HEK293 (cell line): Measurements from ENCODE around the gene MRPL46.

Experiments
- CTCF ChIA-PET: fragments of 350-600 bp; formaldehyde crosslinking; extraction: SDS; loops from one replicate; lab custom pipeline; 2021; ENCODE audit warnings: antibody characterized with exemption; lab: Yijun Ruan, JAX
- POLR2A ChIA-PET: fragments of 300-600 bp; formaldehyde crosslinking; extraction: SDS; loops from one replicate; lab custom pipeline; 2020; ENCODE audit warnings: antibody characterized with exemption, inconsistent platforms; lab: Yijun Ruan, JAX
- H3K27ac ChIP-seq: fragments of 200-500 bp; sonication (Bioruptor generic); 2 replicates; pipeline ENCODE4 v1.5.1; 2014; ENCODE audit warnings: low read depth, low read length, control low read depth, inconsistent platforms; ENCODE audit errors: extremely low read depth
- H3K36me3 ChIP-seq, 2 experiments: fragments of 200-500 bp in 1 of 2; sonication (Bioruptor generic) in 1 of 2; 1 replicate in 1 of 2; 2 replicates in 1 of 2; pipeline ENCODE4 v1.5.1; 2014 to 2017; ENCODE audit warnings: inconsistent platforms in 2 of 2, low read length in 2 of 2; ENCODE audit not compliant: control insufficient read depth in 2 of 2, insufficient read depth in 1 of 2
- H3K4me1 ChIP-seq: fragments of 200-500 bp; sonication (Bioruptor generic); 2 replicates; pipeline ENCODE4 v1.5.1; 2014; ENCODE audit warnings: mild to moderate bottlenecking, low read length, inconsistent platforms; ENCODE audit not compliant: control insufficient read depth, insufficient read depth
- H3K4me3 ChIP-seq: 2 replicates; pipeline ENCODE4 v1.5.1; 2011; ENCODE audit warnings: low read depth, mild to moderate bottlenecking, control low read depth, low read length, moderate library complexity
- H3K9me3 ChIP-seq: fragments of 200-500 bp; sonication (Bioruptor generic); 2 replicates; pipeline ENCODE4 v1.5.1; 2014; ENCODE audit warnings: low read depth, low read length, inconsistent platforms; ENCODE audit not compliant: control insufficient read depth, insufficient read depth
- BCL11B ChIP-seq: fragments of 450-650 bp; formaldehyde crosslinking; IDR thresholded peaks from 2 replicates; pipeline ENCODE4 v1.5.1; 2016; ENCODE audit warnings: low read depth, missing biosample characterization, missing genetic modification characterization
- GFI1B ChIP-seq: fragments of 450-650 bp; formaldehyde crosslinking; IDR thresholded peaks from 2 replicates; pipeline ENCODE4 v1.5.1; 2016; ENCODE audit warnings: missing biosample characterization, missing genetic modification characterization
- KLF8 ChIP-seq: fragments of 450-650 bp; formaldehyde crosslinking; IDR thresholded peaks from 2 replicates; pipeline ENCODE4 v1.5.1; 2016; ENCODE audit warnings: missing biosample characterization, missing genetic modification characterization
- TRIM28 ChIP-seq: IDR thresholded peaks from 2 replicates; pipeline ENCODE4 v1.6.1; 2011; ENCODE audit warnings: low read length, control low read depth, borderline replicate concordance
- ZBTB17 ChIP-seq: fragments of 450-650 bp; formaldehyde crosslinking; IDR thresholded peaks from 2 replicates; pipeline ENCODE4 v1.5.1; 2016; ENCODE audit warnings: missing biosample characterization, missing genetic modification characterization
- ZEB2 ChIP-seq: fragments of 450-650 bp; formaldehyde crosslinking; IDR thresholded peaks from 2 replicates; pipeline ENCODE4 v1.5.1; 2016; ENCODE audit warnings: missing biosample characterization, missing genetic modification characterization
- ZNF202 ChIP-seq: fragments of 450-650 bp; formaldehyde crosslinking; IDR thresholded peaks from 2 replicates; pipeline ENCODE4 v1.5.1; 2016; ENCODE audit warnings: missing biosample characterization, missing genetic modification characterization, borderline replicate concordance
- ZNF248 ChIP-seq: fragments of 450-650 bp; formaldehyde crosslinking; IDR thresholded peaks from 2 replicates; pipeline ENCODE4 v1.5.1; 2017; ENCODE audit warnings: missing biosample characterization, missing genetic modification characterization
- ZNF266 ChIP-seq: fragments of 450-650 bp; formaldehyde crosslinking; IDR thresholded peaks from 2 replicates; pipeline ENCODE4 v1.5.1; 2016; ENCODE audit warnings: missing biosample characterization, missing genetic modification characterization, low read depth
- ZNF341 ChIP-seq: fragments of 450-650 bp; formaldehyde crosslinking; IDR thresholded peaks from 2 replicates; pipeline ENCODE4; 2016; ENCODE audit warnings: low read depth, missing biosample characterization, missing genetic modification characterization
- ZNF391 ChIP-seq: fragments of 450-650 bp; formaldehyde crosslinking; IDR thresholded peaks from 2 replicates; pipeline ENCODE4 v1.5.1; 2016; ENCODE audit warnings: low read depth, missing biosample characterization, missing genetic modification characterization, borderline replicate concordance
- ZNF514 ChIP-seq: fragments of 450-650 bp; formaldehyde crosslinking; IDR thresholded peaks from 2 replicates; pipeline ENCODE4 v1.5.1; 2016; ENCODE audit warnings: missing biosample characterization, missing genetic modification characterization
- ZNF548 ChIP-seq: fragments of 450-650 bp; formaldehyde crosslinking; IDR thresholded peaks from 2 replicates; pipeline ENCODE4 v1.5.1; 2016; ENCODE audit warnings: missing biosample characterization, missing genetic modification characterization
- ZNF596 ChIP-seq: fragments of 450-650 bp; IDR thresholded peaks from 2 replicates; pipeline ENCODE4 v1.5.0; 2018; ENCODE audit warnings: missing biosample characterization, mild to moderate bottlenecking, missing genetic modification characterization, moderate library complexity
- ZNF624 ChIP-seq: fragments of 450-650 bp; formaldehyde crosslinking; IDR thresholded peaks from 2 replicates; pipeline ENCODE4 v1.5.1; 2017; ENCODE audit warnings: missing biosample characterization, missing genetic modification characterization
- ZNF654 ChIP-seq: fragments of 450-650 bp; formaldehyde crosslinking; IDR thresholded peaks from 2 replicates; pipeline ENCODE4 v1.5.1; 2016; ENCODE audit warnings: low read depth, missing biosample characterization, missing genetic modification characterization
- ZNF791 ChIP-seq: fragments of 450-650 bp; formaldehyde crosslinking; IDR thresholded peaks from 2 replicates; pipeline ENCODE4 v1.5.1; 2016; ENCODE audit warnings: missing biosample characterization, missing genetic modification characterization
- TF ChIP-seq, protein P1 (sequence below): fragments of 450-650 bp; formaldehyde crosslinking; IDR thresholded peaks from 2 replicates; pipeline ENCODE4 v1.5.1; 2016; ENCODE audit warnings: missing biosample characterization, missing genetic modification characterization
- TF ChIP-seq, protein P2 (sequence below): fragments of 450-650 bp; formaldehyde crosslinking; IDR thresholded peaks from 2 replicates; pipeline ENCODE4 v1.5.1; 2016; ENCODE audit warnings: missing biosample characterization, missing genetic modification characterization
- TF ChIP-seq, protein P3 (sequence below): fragments of 450-650 bp; formaldehyde crosslinking; IDR thresholded peaks from 2 replicates; pipeline ENCODE4 v1.5.1; 2016; ENCODE audit warnings: missing biosample characterization, missing genetic modification characterization
- TF ChIP-seq, protein P4 (sequence below): fragments of 450-650 bp; formaldehyde crosslinking; IDR thresholded peaks from 2 replicates; pipeline ENCODE4 v1.5.1; 2017; ENCODE audit warnings: missing biosample characterization, missing genetic modification characterization
- TF ChIP-seq, protein P5 (sequence below): fragments of 450-650 bp; formaldehyde crosslinking; IDR thresholded peaks from 2 replicates; pipeline ENCODE4 v1.5.1; 2016; ENCODE audit warnings: missing biosample characterization, missing genetic modification characterization

Gene MRPL46

DNA sequence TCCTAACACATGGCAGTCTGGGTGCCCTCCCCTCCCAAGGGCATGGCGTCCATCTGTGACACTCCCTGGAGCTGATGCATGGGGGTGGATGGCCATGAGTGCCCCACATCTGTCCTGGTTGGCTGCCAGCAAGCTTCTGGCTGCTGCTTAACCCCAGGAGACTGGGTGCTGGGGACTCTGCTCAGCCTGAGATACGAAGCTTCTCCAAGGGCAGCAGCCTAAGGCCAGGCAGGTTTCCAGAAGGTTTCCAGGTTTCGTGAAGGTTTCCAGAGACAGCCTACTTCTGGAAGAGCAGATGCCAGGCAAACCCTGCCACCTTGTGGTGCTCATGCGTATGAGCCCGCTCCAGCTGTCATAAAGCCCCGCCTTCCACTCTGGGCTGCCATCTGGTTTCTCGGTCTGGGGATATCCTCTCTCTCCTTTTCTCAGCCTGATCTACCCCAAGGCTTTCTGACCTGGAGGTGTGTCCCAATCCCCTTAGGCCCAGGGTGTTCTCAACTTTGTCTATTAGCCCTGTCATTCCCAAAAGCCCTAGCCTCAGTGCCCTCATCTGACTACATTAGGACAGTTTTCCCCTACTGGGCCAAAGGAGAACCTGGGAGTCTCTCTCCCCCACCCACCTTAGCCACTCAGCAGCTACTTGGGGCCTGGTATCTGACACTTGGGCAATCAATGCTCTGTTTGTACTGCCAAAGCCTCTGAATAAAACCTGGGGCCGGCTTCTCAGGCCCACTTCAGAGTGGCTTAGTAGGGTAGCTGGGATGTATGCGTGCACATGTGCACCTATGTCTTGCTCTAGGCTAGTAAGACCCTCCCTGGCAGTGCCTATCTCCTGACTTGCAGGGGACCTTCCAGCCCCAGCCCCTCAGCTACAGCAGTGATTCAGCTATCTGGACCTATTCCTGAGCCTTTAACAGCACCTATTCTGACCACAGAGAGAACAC, 12.0 kb downstream of the MRPL46 start:
- POLR2A ChIA-PET = interaction anchor here (3.7 kb wide), 1 partner anchor 12 kb away, joined by 19 read pairs; the partner anchor contains the start of genes MRPL46 and MRPS11
- peak; percentile 73 for TF ChIP-seq ZBTB17
- TF ChIP-seq KLF8 (tag by site-specific recombination) = no peak
- TF ChIP-seq ZNF654 (tag by site-specific recombination) = peak; percentile 42
- peak; percentile 11; the same call in 1 of the 2 replicates for TF ChIP-seq ZNF341 (tag by site-specific recombination)
- TF ChIP-seq, protein P1, sequence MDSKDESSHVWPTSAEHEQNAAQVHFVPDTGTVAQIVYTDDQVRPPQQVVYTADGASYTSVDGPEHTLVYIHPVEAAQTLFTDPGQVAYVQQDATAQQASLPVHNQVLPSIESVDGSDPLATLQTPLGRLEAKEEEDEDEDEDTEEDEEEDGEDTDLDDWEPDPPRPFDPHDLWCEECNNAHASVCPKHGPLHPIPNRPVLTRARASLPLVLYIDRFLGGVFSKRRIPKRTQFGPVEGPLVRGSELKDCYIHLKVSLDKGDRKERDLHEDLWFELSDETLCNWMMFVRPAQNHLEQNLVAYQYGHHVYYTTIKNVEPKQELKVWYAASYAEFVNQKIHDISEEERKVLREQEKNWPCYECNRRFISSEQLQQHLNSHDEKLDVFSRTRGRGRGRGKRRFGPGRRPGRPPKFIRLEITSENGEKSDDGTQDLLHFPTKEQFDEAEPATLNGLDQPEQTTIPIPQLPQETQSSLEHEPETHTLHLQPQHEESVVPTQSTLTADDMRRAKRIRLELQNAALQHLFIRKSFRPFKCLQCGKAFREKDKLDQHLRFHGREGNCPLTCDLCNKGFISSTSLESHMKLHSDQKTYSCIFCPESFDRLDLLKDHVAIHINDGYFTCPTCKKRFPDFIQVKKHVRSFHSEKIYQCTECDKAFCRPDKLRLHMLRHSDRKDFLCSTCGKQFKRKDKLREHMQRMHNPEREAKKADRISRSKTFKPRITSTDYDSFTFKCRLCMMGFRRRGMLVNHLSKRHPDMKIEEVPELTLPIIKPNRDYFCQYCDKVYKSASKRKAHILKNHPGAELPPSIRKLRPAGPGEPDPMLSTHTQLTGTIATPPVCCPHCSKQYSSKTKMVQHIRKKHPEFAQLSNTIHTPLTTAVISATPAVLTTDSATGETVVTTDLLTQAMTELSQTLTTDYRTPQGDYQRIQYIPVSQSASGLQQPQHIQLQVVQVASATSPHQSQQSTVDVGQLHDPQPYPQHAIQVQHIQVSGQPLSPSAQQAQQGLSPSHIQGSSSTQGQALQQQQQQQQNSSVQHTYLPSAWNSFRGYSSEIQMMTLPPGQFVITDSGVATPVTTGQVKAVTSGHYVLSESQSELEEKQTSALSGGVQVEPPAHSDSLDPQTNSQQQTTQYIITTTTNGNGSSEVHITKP (tag by site-specific recombination) = 0 out of 2 replicates have a peak, but pooled peaks have one; percentile 12
- TF ChIP-seq BCL11B (tag by site-specific recombination) = no peak
- TF ChIP-seq, protein P2, sequence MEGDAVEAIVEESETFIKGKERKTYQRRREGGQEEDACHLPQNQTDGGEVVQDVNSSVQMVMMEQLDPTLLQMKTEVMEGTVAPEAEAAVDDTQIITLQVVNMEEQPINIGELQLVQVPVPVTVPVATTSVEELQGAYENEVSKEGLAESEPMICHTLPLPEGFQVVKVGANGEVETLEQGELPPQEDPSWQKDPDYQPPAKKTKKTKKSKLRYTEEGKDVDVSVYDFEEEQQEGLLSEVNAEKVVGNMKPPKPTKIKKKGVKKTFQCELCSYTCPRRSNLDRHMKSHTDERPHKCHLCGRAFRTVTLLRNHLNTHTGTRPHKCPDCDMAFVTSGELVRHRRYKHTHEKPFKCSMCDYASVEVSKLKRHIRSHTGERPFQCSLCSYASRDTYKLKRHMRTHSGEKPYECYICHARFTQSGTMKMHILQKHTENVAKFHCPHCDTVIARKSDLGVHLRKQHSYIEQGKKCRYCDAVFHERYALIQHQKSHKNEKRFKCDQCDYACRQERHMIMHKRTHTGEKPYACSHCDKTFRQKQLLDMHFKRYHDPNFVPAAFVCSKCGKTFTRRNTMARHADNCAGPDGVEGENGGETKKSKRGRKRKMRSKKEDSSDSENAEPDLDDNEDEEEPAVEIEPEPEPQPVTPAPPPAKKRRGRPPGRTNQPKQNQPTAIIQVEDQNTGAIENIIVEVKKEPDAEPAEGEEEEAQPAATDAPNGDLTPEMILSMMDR (tag by site-specific recombination) = peak; percentile 82
- no peak for TF ChIP-seq ZEB2 (tag by site-specific recombination)
- CTCF ChIA-PET = interaction anchor here (0.5 to 3.7 kb wide), 34 partner anchors 9 to 1041 kb away, joined by 3 to 27 read pairs (median 4); partner anchors contain the start of genes MRPL46 and MRPS11
- Histone ChIP-seq H3K27ac (no peak overlapping the region), H3K9me3 (no peaks in the 10 kb centered on the region), H3K4me3 (no peak overlapping the region), H3K4me1 (no peaks in the 10 kb centered on the region), H3K36me3 (peaks cover 14 to 36% of the 10 kb centered on the region in 2 experiments; a peak in 2 of 3 replicates)

DNA sequence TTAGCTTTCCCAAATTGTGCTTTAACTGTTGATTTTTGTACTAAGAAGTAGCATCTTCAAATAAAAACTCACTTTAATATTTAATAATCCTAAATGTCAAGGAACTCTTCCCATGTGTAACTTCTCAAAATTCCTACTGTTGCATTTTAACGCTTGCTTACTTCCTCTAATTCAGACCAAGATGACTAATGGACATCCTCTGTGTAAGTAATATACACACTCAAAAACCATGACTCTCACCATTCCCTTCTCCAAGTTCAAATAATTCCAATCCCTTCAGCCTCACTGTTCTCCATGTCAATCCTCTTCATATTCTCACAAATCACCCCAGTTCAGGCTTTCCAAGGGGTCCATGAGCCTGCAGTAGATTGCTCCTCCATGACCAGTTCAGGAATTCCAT, 13.0 kb downstream of the MRPL46 start:
- CTCF ChIA-PET = interaction anchor here (0.5 to 3.7 kb wide), 23 partner anchors 9 to 1134 kb away, joined by 3 to 27 read pairs (median 5); no protein-coding TSS in a partner anchor
- POLR2A ChIA-PET = interaction anchor here (0.6 to 3.7 kb wide), 2 partner anchors 13 to 185 kb away, joined by 5 to 19 read pairs; partner anchors contain the start of genes MRPL46 and MRPS11

More for the DNA sequence above, 13.0 kb downstream of the MRPL46 start:
- Histone ChIP-seq H3K27ac (no peak overlapping the region), H3K36me3 (peaks cover 7 to 27% of the 10 kb centered on the region in 2 experiments; a peak in 2 of 3 replicates), H3K9me3 (no peaks in the 10 kb centered on the region), H3K4me1 (no peaks in the 10 kb centered on the region), H3K4me3 (no peak overlapping the region)
- no peak for TF ChIP-seq GFI1B (tag by site-specific recombination)
- TF ChIP-seq ZNF391 (tag by site-specific recombination) = no peak
- no peak for TF ChIP-seq TRIM28
- no peak for TF ChIP-seq ZNF514 (tag by site-specific recombination)
- TF ChIP-seq ZNF791 = no peak
- no peak for TF ChIP-seq ZNF266 (tag by site-specific recombination)
- TF ChIP-seq ZNF624 (tag by site-specific recombination) = no peak
- TF ChIP-seq ZNF202 (tag by site-specific recombination) = no peak
- TF ChIP-seq ZNF596 = no peak
- no peak for TF ChIP-seq ZNF548 (tag by site-specific recombination)
- TF ChIP-seq, protein P3, sequence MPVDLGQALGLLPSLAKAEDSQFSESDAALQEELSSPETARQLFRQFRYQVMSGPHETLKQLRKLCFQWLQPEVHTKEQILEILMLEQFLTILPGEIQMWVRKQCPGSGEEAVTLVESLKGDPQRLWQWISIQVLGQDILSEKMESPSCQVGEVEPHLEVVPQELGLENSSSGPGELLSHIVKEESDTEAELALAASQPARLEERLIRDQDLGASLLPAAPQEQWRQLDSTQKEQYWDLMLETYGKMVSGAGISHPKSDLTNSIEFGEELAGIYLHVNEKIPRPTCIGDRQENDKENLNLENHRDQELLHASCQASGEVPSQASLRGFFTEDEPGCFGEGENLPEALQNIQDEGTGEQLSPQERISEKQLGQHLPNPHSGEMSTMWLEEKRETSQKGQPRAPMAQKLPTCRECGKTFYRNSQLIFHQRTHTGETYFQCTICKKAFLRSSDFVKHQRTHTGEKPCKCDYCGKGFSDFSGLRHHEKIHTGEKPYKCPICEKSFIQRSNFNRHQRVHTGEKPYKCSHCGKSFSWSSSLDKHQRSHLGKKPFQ = no peak
- TF ChIP-seq, protein P4, sequence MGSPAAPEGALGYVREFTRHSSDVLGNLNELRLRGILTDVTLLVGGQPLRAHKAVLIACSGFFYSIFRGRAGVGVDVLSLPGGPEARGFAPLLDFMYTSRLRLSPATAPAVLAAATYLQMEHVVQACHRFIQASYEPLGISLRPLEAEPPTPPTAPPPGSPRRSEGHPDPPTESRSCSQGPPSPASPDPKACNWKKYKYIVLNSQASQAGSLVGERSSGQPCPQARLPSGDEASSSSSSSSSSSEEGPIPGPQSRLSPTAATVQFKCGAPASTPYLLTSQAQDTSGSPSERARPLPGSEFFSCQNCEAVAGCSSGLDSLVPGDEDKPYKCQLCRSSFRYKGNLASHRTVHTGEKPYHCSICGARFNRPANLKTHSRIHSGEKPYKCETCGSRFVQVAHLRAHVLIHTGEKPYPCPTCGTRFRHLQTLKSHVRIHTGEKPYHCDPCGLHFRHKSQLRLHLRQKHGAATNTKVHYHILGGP (tag by site-specific recombination) = no peak
- TF ChIP-seq, protein P5, sequence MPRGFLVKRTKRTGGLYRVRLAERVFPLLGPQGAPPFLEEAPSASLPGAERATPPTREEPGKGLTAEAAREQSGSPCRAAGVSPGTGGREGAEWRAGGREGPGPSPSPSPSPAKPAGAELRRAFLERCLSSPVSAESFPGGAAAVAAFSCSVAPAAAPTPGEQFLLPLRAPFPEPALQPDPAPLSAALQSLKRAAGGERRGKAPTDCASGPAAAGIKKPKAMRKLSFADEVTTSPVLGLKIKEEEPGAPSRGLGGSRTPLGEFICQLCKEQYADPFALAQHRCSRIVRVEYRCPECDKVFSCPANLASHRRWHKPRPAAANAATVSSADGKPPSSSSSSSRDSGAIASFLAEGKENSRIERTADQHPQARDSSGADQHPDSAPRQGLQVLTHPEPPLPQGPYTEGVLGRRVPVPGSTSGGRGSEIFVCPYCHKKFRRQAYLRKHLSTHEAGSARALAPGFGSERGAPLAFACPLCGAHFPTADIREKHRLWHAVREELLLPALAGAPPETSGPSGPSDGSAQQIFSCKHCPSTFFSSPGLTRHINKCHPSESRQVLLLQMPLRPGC (tag by site-specific recombination) = no peak
- TF ChIP-seq ZNF248 (tag by site-specific recombination) = no peak
